Peyer's patch (tissue), 4 donors: ENCODE data around the gene SLC22A1.

ENCODE experiments used
- CTCF ChIP-seq, 6 experiments: fragments of 450-650 bp in 4 of 6; fragments of 200-600 bp in 2 of 6; sonication (generic) in 1 of 6; IDR thresholded peaks; one replicate each; pipeline ENCODE4 v1.5.1; 2017 to 2019; ENCODE audit warnings: antibody characterized with exemption in 6 of 6, mild to moderate bottlenecking in 3 of 6, moderate library complexity in 1 of 6
- POLR2A ChIP-seq, 2 donors: fragments of 450-650 bp; IDR thresholded peaks; one replicate each; pipeline ENCODE4 v1.5.1; 2017; ENCODE audit warnings: antibody characterized with exemption in 2 of 2, mild to moderate bottlenecking in 2 of 2, moderate library complexity in 2 of 2

GRCh38 chr6:160147146-160147536 lies 25.5 kb downstream of the SLC22A1 start:
- TF ChIP-seq POLR2A (IDR thresholded peaks at IDR 0.05) (no peak), CTCF (IDR thresholded peaks at IDR 0.05) (no peak)
